ENCODE results near the gene MILR1. TPM values are rescaled to one million over a fixed set of nuclear protein-coding genes. Genes with fewer than 3 reads are reported as not detected.
"Not testable (repeated sequence)": the region's sequence is repeated elsewhere in the genome, so short reads cannot be mapped to it uniquely, and the experiment has no call there.

The MILR1 gene
- total RNA-seq, 2 donors from 2014 or later, result 0.80 TPM; not detected in 1

DNA sequence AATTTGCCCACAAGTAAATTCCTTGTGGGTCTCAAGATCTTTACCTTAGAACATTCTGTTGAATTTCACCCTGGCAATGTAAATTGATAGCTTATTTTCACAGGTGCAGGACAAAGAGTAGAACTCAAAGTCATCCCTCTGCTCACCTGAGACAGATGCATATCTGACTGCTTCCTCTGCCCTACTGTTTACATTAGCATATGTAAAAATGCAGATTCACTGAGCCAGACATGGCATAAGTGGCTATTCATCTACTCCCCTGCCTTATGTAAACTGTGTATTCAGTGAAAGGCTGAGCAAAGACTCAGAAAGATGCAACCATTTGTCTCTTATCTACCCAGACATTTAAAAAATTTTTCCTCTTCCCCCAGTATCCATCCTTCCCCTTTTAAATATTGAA lies 22.3 kb upstream of the MILR1 start:
- H3K9me3 Mint-ChIP-seq, result peaks cover 31% of the 10 kb centered on the region
- H3K36me3 Mint-ChIP-seq (ENCODE audit: low read depth), result peaks cover 1% of the 10 kb centered on the region
- Histone ChIP-seq H3K27me3 (ENCODE audit: control insufficient read depth, insufficient read depth, low read length, poor library complexity, severe bottlenecking) (no peaks in the 10 kb centered on the region), H3K9me3 (ENCODE audit: control insufficient read depth, low read length) (peaks cover 22% of the 10 kb centered on the region), H3K4me1 (ENCODE audit: control insufficient read depth, insufficient read depth, low read length) (no peaks in the 10 kb centered on the region), H3K4me3 (ENCODE audit: low read length) (no peak overlapping the region), H3K27ac (ENCODE audit: low read depth, low read length) (no peak overlapping the region), H3K36me3 (ENCODE audit: control insufficient read depth, insufficient read depth, low read length) (no peaks in the 10 kb centered on the region), H3K9ac (ENCODE audit: extremely low read depth, low read length, poor library complexity, severe bottlenecking) (no peak overlapping the region)
- no peak overlapping the region for H3K27ac Mint-ChIP-seq
- TF ChIP-seq CTCF (conservative IDR thresholded peaks at IDR 0.05), result no peak
- H3K4me1 Mint-ChIP-seq, result no peaks in the 10 kb centered on the region
- H3K27me3 Mint-ChIP-seq (ENCODE audit: insufficient read depth), result peaks cover 1% of the 10 kb centered on the region
- H3K4me3 Mint-ChIP-seq, result no peak overlapping the region
- DNase-seq, result no peak

DNA sequence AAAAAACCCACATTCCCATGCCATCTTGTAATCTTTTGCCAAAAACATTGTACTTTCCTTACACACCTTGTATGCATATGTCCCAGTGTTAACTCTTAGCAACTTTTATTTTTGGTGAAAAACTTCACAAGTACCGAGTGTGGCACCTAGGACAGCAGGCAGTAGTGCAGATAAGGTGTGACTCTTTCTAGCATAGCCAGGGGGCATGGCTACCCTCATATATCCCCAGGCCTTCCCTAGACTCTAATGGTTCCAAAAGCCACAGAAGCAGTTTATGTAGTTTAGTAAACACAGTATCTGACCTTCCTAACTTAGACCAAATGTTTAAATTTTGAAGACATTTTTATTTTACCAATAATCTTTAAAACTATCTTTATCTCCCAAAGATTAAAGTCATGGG lies 20.5 kb upstream of the MILR1 start:
- H3K4me3 Mint-ChIP-seq, result no peak overlapping the region
- Histone ChIP-seq H3K9ac (ENCODE audit: extremely low read depth, low read length, poor library complexity, severe bottlenecking) (no peak overlapping the region), H3K4me3 (ENCODE audit: low read length) (no peak overlapping the region), H3K9me3 (ENCODE audit: control insufficient read depth, low read length) (peaks cover 22% of the 10 kb centered on the region), H3K4me1 (ENCODE audit: control insufficient read depth, insufficient read depth, low read length) (no peaks in the 10 kb centered on the region), H3K27me3 (ENCODE audit: control insufficient read depth, insufficient read depth, low read length, poor library complexity, severe bottlenecking) (no peaks in the 10 kb centered on the region), H3K36me3 (ENCODE audit: control insufficient read depth, insufficient read depth, low read length) (no peaks in the 10 kb centered on the region), H3K27ac (ENCODE audit: low read depth, low read length) (no peak overlapping the region)
- DNase-seq, result no peak
- TF ChIP-seq CTCF (conservative IDR thresholded peaks at IDR 0.05), result no peak
- H3K27me3 Mint-ChIP-seq (ENCODE audit: insufficient read depth), result peaks cover 1% of the 10 kb centered on the region
- no peak overlapping the region for H3K27ac Mint-ChIP-seq
- peaks cover 1% of the 10 kb centered on the region for H3K36me3 Mint-ChIP-seq (ENCODE audit: low read depth)
- no peaks in the 10 kb centered on the region for H3K4me1 Mint-ChIP-seq
- H3K9me3 Mint-ChIP-seq, result peaks cover 32% of the 10 kb centered on the region
- WGBS, 2 experiments (ENCODE audit: insufficient coverage in 1 of 2, insufficient read length in 1 of 2), result 67 to 72% methylated on average over 1 of the region's 1 CpG

DNA sequence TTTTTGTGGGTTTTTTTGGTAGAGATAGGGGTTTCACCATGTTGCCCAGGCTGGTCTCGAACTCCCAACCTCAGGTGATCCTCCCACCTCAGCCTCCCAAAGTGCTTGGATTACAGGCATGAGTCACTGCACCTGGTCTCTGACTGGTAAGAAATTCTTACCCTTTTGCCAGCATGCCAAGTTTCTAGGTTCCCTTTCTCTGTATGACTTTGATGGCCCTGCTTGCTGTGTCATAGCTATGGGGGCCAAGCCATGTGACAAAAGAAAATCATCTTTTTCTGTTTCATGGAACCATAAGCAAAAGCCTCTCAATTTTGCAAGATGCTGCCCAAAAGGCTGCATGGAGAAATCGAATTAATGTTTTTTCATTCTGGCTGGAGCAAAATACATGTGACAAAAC lies 18.9 kb upstream of the MILR1 start:
- not testable (repeated sequence) for H3K36me3 ChIP-seq (ENCODE audit: control insufficient read depth, insufficient read depth, low read length); H3K27ac Mint-ChIP-seq; H3K36me3 Mint-ChIP-seq (ENCODE audit: low read depth); H3K4me3 Mint-ChIP-seq; H3K27me3 ChIP-seq (ENCODE audit: control insufficient read depth, insufficient read depth, low read length, poor library complexity, severe bottlenecking); H3K4me1 ChIP-seq (ENCODE audit: control insufficient read depth, insufficient read depth, low read length); H3K27me3 Mint-ChIP-seq (ENCODE audit: insufficient read depth); H3K27ac ChIP-seq (ENCODE audit: low read depth, low read length); H3K4me1 Mint-ChIP-seq; DNase-seq; H3K9ac ChIP-seq (ENCODE audit: extremely low read depth, low read length, poor library complexity, severe bottlenecking); H3K4me3 ChIP-seq (ENCODE audit: low read length)
- peaks cover 44% of the 10 kb centered on the region for H3K9me3 Mint-ChIP-seq
- peaks cover 34% of the 10 kb centered on the region for H3K9me3 ChIP-seq (ENCODE audit: control insufficient read depth, low read length)
- 89 to 100% methylated on average over 1 to 2 of the region's 2 CpGs for WGBS, 2 experiments (ENCODE audit: insufficient coverage in 1 of 2, insufficient read length in 1 of 2)

DNA sequence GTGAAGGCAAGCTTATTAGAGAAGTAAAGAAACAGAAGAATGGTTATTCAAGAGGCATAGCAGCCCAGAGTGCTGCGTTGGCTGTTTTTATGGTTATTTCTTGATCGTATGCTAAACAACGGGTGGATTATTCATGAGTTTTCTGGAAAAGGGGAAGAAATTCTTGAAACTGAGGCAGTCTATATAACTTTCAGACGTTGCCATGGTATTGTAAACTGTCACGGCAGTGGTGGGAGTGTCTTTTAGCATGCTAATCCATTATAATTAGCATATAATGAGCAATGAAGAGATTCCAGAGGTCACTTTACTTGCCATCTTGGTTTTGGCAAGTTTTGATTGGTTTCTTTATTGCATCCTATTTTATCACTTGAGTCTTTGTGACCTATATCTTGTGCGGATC lies 17.4 kb upstream of the MILR1 start:
- peaks cover 31% of the 10 kb centered on the region for H3K9me3 ChIP-seq (ENCODE audit: control insufficient read depth, low read length)
- H3K9me3 Mint-ChIP-seq, result peaks cover 43% of the 10 kb centered on the region
- H3K36me3 ChIP-seq (ENCODE audit: control insufficient read depth, insufficient read depth, low read length), result no peaks in the 10 kb centered on the region
- 84 to 97% methylated on average over 4 to 6 of the region's 6 CpGs for WGBS, 2 experiments (ENCODE audit: insufficient coverage in 1 of 2, insufficient read length in 1 of 2)
- no peak for DNase-seq
- no peaks in the 10 kb centered on the region for H3K27me3 ChIP-seq (ENCODE audit: control insufficient read depth, insufficient read depth, low read length, poor library complexity, severe bottlenecking)
- no peak overlapping the region for H3K27ac Mint-ChIP-seq
- no peak overlapping the region for H3K4me3 ChIP-seq (ENCODE audit: low read length)
- no peak overlapping the region for H3K4me3 Mint-ChIP-seq
- H3K4me1 ChIP-seq (ENCODE audit: control insufficient read depth, insufficient read depth, low read length), result no peaks in the 10 kb centered on the region
- TF ChIP-seq CTCF (conservative IDR thresholded peaks at IDR 0.05), result no peak
- H3K27ac ChIP-seq (ENCODE audit: low read depth, low read length), result no peak overlapping the region
- H3K27me3 Mint-ChIP-seq (ENCODE audit: insufficient read depth), result peaks cover 1% of the 10 kb centered on the region
- no peak overlapping the region for H3K9ac ChIP-seq (ENCODE audit: extremely low read depth, low read length, poor library complexity, severe bottlenecking)
- no peaks in the 10 kb centered on the region for H3K4me1 Mint-ChIP-seq
- peaks cover 3% of the 10 kb centered on the region for H3K36me3 Mint-ChIP-seq (ENCODE audit: low read depth)
